Measurements from ENCODE around the gene TMC3.

DNA sequence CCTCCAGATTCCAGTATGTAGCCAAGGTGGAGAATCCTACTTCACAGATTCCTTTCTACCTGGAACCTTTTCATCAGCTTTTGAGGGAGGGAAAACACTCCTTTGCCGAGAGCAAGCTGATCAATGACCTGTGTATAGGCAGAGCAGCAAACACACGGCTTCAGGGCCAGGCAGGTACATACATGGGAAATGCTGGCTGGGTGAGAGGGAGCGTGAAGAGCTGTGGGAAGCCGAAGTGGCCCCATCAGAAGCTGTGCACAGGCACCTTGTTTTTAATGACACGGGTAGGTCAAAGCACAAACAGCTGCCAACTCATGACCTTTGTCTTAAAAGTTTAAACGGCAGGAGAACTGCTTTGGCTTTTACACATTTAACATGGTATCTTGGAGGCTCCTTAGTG is 75.4 kb downstream of the TMC3 start:
- no peak for TF ChIP-seq SMC3 (conservative IDR thresholded peaks at IDR 0.05; ENCODE audit: insufficient read depth, low read depth, low read length)
- no peak for TF ChIP-seq CXXC5 (CRISPR knock-in tag; IDR thresholded peaks at IDR 0.05)
- no peak for TF ChIP-seq ZNF75A (CRISPR knock-in tag; IDR thresholded peaks at IDR 0.05)
- TF ChIP-seq EP300 (IDR thresholded peaks at IDR 0.05; ENCODE audit: low read length), result no peak
- no peak for TF ChIP-seq CHD7 (IDR thresholded peaks at IDR 0.05; ENCODE audit: low read depth, low read length)
- no peak for TF ChIP-seq EZH2 (IDR thresholded peaks at IDR 0.05; ENCODE audit: borderline replicate concordance, low read depth, low read length)
- no peak for TF ChIP-seq REST (IDR thresholded peaks at IDR 0.05; ENCODE audit: borderline replicate concordance)
- no peak for TF ChIP-seq REST (CRISPR knock-in tag; IDR thresholded peaks at IDR 0.05; ENCODE audit: low read depth)
- TF ChIP-seq GABPA (tag; conservative IDR thresholded peaks at IDR 0.05; ENCODE audit: low read depth), result no peak
- TF ChIP-seq CREB1 (IDR thresholded peaks at IDR 0.05), result no peak
- no peak for TF ChIP-seq CREB1 (CRISPR knock-in tag; IDR thresholded peaks at IDR 0.05)
